Breast epithelium (tissue), 3 donors: ENCODE data around the gene RIPK3.

Source experiments
- POLR2A ChIP-seq: fragments of 450-650 bp; IDR thresholded peaks from one replicate; pipeline ENCODE4 v1.6.1; 2016; ENCODE audit warnings: antibody characterized with exemption, mild to moderate bottlenecking, moderate library complexity
- POLR2AphosphoS5 ChIP-seq, 3 donors: sonication (generic); formaldehyde crosslinking; IDR thresholded peaks; one replicate each; pipeline ENCODE4 v1.6.1; 2017; ENCODE audit warnings: antibody characterized with exemption in 3 of 3
- TF ChIP-seq, protein P1 (sequence below), 3 donors: fragments of 450-650 bp; IDR thresholded peaks; one replicate each; pipeline ENCODE4 v1.5.1; 2016 to 2017; ENCODE audit warnings: antibody characterized with exemption in 3 of 3, mild to moderate bottlenecking in 3 of 3, moderate library complexity in 3 of 3

- TF ChIP-seq, protein P1, sequence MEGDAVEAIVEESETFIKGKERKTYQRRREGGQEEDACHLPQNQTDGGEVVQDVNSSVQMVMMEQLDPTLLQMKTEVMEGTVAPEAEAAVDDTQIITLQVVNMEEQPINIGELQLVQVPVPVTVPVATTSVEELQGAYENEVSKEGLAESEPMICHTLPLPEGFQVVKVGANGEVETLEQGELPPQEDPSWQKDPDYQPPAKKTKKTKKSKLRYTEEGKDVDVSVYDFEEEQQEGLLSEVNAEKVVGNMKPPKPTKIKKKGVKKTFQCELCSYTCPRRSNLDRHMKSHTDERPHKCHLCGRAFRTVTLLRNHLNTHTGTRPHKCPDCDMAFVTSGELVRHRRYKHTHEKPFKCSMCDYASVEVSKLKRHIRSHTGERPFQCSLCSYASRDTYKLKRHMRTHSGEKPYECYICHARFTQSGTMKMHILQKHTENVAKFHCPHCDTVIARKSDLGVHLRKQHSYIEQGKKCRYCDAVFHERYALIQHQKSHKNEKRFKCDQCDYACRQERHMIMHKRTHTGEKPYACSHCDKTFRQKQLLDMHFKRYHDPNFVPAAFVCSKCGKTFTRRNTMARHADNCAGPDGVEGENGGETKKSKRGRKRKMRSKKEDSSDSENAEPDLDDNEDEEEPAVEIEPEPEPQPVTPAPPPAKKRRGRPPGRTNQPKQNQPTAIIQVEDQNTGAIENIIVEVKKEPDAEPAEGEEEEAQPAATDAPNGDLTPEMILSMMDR (IDR thresholded peaks at IDR 0.05), result no peak
- TF ChIP-seq POLR2AphosphoS5 (IDR thresholded peaks at IDR 0.05), result peak; percentile 92 to 93 (median 92)
- peak; percentile 72 for TF ChIP-seq POLR2A
Observed at GRCh38 chr14:24299255-24300191, 40.3 kb downstream of the RIPK3 start, which contains the start of the genes DHRS1 and NOP9.
